Activated naive CD4-positive, alpha-beta T cell treated with anti-CD3 and anti-CD28 coated beads, Interleukin-2, amount 10 ng/mL, durations not matched to agents 7 days and 5 days (primary cell): ENCODE measurements around the gene NEMP1.

Source experiments
- CTCF ChIA-PET: fragments of 350-600 bp; sonication (Branson Sonifier 250); formaldehyde crosslinking; loops from one replicate; lab custom pipeline; 2021; ENCODE audit warnings: antibody characterized with exemption; lab: Charles Lee
- DNase-seq: peaks from one replicate; pipeline ENCODE4 v3.0.0-alpha.2; 2020
- H3K27ac Mint-ChIP-seq: one replicate; pipeline ENCODE4 v1.8.0; 2021; ENCODE audit warnings: mild to moderate bottlenecking, moderate library complexity, mixed read lengths
- H3K27me3 Mint-ChIP-seq: one replicate; pipeline ENCODE4 v1.8.0; 2021; ENCODE audit warnings: mild to moderate bottlenecking, mixed read lengths
- H3K36me3 Mint-ChIP-seq: one replicate; pipeline ENCODE4 v1.8.0; 2021; ENCODE audit warnings: mixed read lengths
- H3K4me1 Mint-ChIP-seq: one replicate; pipeline ENCODE4 v1.8.0; 2021; ENCODE audit warnings: mixed read lengths
- H3K4me3 Mint-ChIP-seq: one replicate; pipeline ENCODE4 v1.8.0; 2021; ENCODE audit warnings: mild to moderate bottlenecking, moderate library complexity, mixed read lengths
- H3K9me3 Mint-ChIP-seq: one replicate; pipeline ENCODE4 v1.8.0; 2021; ENCODE audit warnings: mixed read lengths

NEMP1 gene

DNA sequence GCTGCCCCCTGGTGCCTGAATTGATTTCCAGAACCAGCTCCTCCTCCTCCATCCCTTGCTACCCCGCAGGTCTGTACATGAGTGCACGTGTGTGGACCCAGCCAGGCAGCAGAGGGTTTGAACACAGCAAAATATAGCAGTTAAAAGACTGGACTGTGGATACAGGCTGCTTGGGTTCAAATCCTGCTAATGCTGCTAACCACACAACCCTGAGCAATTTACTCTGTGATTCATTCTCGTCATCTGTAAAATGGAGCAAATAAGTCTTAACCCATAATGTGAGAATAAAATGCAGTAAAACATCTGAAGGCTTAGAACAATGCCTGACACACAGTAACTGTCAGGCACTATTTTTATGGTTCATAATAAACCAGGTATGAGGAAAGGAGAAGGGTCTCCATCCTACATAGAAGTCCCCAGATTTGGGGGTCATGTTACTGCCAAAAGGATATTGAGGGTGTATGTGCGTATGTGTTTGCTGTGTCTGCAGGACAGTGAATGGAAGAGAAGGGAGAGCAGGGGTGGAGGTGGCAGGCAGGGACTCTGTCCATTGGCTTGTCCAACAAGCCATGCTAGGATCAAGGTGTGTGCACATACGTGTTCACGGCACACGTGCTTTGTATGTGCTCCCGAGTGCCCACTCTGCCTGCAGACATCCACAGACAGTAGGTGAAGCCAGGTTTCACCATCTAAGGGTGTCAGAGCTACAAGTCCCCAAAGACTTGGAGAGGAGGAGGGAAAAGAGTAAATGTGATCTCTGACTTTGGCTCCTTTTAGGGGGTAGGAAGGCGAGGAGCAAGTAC lies 34.1 kb upstream of the NEMP1 start:
- peak overlapping the region; percentile 82 for H3K4me3 Mint-ChIP-seq
- peak overlapping the region; percentile 94 for H3K27ac Mint-ChIP-seq
- no peaks in the 10 kb centered on the region for H3K9me3 Mint-ChIP-seq
- DNase-seq, result no peak
- CTCF ChIA-PET, result interaction anchor here (0.6 to 5.7 kb wide), 38 partner anchors 9 to 587 kb away, joined by 3 to 116 read pairs (median 5); partner anchors contain the start of genes HSD17B6, LRP1, NAB2 and NEMP1
- peaks cover 15% of the 10 kb centered on the region for H3K27me3 Mint-ChIP-seq
- H3K4me1 Mint-ChIP-seq, result peaks cover 39% of the 10 kb centered on the region
- H3K36me3 Mint-ChIP-seq, result peaks cover 16% of the 10 kb centered on the region

DNA sequence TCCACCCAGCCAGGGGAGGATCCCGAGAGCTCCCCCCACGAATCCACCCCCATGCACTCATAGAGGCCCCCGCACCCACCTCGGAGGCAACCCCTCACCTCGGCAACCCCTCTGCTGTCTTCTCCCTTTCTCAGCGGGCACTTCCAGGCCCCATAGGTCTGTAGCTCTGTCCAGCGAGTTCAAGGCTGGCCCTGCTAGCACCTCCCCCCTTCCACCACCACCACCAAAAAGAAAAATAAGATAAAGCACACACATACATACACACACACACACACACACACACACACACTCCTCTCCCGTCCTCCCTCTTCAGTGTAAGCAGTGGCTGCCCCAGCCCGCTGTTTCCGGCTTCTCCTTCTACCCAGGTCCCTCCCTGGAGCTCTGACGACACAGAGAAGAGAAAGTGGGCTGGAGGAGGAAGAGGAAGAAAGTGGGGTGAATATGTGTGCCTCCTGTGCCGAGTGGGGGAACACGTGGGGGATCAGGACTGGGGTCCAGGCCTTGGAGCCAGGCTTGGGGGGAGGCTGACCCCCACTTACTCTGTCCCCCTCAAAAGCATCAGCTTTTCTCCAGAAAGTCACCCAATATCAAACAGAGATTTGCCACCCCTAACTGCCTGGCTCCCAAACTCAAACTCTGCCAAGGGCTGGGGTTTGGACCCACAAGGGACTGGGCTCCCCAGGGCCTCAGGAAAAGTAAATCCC lies 32.6 kb upstream of the NEMP1 start, which contains the start of gene STAT6:
Gene STAT6, minus strand, starts transcription at position 332 of the 704 bp plus-strand sequence. CDS start 3,084 bp downstream, outside the sequence.
- Mint-ChIP-seq H3K9me3 (no peaks in the 10 kb centered on the region), H3K36me3 (peaks cover 29% of the 10 kb centered on the region), H3K27ac (peak within 1 kb of the TSS; percentile 94), H3K27me3 (peaks cover 5% of the 10 kb centered on the region), H3K4me1 (peaks cover 50% of the 10 kb centered on the region), H3K4me3 (peak within 1 kb of the TSS; percentile 82)
- CTCF ChIA-PET, result interaction anchor here (0.5 to 5.7 kb wide), 35 partner anchors 8 to 770 kb away, joined by 3 to 116 read pairs (median 6); partner anchors contain the start of genes LRP1, NAB2, NEMP1 and TAC3
- DNase-seq, result peak; percentile 94

DNA sequence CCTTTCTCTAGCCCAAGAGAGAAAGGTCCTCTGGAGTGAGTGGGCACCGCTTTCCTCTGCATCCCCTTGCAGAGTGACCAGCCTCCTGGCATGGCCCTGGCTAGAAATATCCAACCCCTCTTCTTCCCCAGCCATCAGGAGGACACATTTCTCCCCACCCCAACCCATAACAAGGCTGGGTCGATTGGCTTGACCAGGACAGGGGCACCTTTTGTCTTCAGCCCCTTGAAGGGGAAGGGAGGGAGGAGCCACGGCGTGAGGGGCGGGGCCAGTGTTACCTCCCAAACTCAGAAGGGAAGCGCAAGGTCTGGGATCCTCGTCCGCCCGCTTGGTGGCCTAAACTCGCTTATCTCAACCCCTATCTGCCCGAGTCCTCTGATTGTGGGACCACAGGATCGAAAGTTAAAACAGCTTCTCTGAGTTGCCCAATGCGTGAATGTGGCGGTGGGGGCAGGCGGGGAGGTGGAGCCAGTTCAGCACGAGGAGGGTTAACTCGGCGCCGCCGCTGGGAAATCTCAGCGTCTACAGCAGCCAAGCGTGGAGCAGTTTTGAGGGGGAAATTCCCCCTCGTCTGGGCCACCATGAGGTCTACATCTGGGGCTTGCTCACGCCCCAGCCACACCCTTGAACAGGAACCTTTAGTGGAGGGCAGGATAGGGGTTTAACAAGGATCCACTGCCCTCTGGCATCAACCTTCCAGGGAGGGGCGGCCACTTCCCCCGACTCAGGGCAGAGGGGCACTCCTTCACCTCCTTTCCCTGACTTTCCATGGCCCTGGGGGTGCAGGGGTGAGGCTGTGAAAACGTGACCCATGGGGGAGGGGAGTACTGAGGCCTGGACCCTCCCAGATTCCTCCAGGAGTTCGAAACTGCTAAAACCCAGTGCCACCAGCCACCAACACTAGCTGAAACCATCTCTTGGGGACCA lies 31.8 kb upstream of the NEMP1 start:
- Mint-ChIP-seq H3K9me3 (no peaks in the 10 kb centered on the region), H3K4me1 (peaks cover 53% of the 10 kb centered on the region), H3K27ac (peak overlapping the region; percentile 94), H3K4me3 (peak overlapping the region; percentile 82), H3K36me3 (peaks cover 35% of the 10 kb centered on the region), H3K27me3 (peaks cover 4% of the 10 kb centered on the region)
- CTCF ChIA-PET, result interaction anchor here (1.1 to 5.7 kb wide), 15 partner anchors 12 to 427 kb away, joined by 3 to 116 read pairs (median 22); partner anchors contain the start of genes NAB2, NEMP1 and ZBTB39
- peak; percentile 86 for DNase-seq

DNA sequence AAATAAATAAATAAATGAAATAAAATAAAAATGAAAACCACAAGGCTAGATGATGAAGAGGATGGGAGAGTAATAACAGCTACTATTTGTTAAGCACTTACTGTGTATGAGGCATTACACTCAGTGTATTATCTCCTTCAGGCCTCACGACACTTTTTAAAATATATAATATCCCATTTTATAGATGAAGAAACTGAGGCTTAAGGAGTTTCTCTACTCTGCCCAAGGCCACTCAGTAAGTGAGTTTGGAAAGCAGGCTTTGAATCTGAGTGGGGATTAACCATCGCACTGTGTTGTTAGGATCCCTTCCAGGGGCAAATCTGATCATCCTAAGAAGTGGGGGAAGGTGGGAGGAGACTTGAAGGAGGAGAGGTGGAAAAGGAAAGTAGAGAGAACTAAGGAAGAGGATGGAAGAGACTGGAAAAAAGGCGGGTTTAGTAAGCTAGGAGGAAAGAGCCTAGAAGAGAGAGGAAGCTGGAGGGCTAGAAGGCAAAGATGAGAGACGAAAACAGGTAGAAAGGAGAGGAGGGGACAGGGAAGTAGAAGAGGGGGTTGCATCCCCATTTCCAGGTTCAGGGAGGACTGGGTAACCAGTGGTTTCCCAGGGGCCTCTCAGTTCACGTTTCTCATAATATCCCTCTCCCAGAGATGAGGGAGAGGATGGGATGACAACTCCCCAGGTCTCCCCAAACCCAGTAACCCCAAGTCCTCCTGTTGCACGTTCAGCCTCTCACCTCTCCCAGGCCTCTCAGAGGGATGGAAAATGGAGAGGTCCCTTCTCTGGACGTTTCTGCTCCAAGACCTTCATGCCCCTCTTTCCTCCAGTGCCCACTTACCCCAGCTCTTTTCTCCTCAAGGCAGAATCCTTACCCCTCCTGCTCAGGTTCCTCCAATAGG lies 30.9 kb upstream of the NEMP1 start:
- peak overlapping the region; percentile 94 for H3K27ac Mint-ChIP-seq
- CTCF ChIA-PET, result interaction anchor here (0.7 to 5.7 kb wide), 8 partner anchors 12 to 102 kb away, joined by 3 to 100 read pairs (median 14); partner anchors contain the start of genes NAB2 and ZBTB39

DNA sequence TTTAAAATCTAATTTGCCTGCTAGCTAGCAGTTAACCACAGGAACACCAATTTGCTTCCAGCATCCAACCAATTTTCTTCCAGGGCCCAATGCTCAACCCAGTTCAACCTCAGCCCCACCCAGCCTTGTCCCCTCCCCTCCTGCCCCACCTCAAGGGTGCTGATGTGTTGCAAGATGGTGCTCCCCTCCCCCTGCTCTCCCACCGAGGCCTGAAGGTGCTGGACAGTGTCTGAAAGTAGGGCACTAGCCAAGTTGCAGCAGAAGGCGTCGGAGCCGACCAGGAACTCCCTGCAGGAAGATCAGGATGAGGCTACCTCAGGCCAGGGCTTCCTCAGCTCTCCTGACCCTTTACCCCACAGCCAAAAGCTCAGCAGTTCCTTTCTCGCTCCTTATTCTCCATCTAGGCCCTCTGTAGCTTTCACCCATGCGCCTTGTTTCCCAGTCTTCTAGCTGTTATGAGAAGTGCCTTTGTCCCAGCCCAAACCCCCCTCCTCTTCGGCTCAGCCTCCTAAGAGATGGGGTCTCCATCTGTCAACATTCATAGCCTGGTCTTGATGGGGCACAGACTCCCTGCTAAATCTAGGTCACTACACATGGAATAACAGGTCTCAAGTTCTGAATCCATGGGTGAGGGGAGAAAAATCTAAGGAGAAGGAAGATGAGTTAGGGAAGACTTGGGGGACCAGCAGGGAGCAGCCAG lies 29.0 kb upstream of the NEMP1 start:
- Mint-ChIP-seq H3K4me1 (peaks cover 59% of the 10 kb centered on the region), H3K27ac (peak overlapping the region; percentile 66), H3K9me3 (no peaks in the 10 kb centered on the region), H3K4me3 (peak overlapping the region; percentile 14), H3K36me3 (peaks cover 41% of the 10 kb centered on the region), H3K27me3 (peaks cover 4% of the 10 kb centered on the region)
- CTCF ChIA-PET, result interaction anchor here (0.8 to 2.5 kb wide), 4 partner anchors 37 to 42 kb away, joined by 3 to 8 read pairs (median 4); no protein-coding TSS in a partner anchor
- DNase-seq, result no peak

More for the DNA sequence above, 30.9 kb upstream of the NEMP1 start:
- Mint-ChIP-seq H3K9me3 (no peaks in the 10 kb centered on the region), H3K36me3 (peaks cover 41% of the 10 kb centered on the region), H3K27me3 (peaks cover 4% of the 10 kb centered on the region), H3K4me3 (peak overlapping the region; percentile 82), H3K4me1 (peaks cover 58% of the 10 kb centered on the region)
- no peak for DNase-seq

DNA sequence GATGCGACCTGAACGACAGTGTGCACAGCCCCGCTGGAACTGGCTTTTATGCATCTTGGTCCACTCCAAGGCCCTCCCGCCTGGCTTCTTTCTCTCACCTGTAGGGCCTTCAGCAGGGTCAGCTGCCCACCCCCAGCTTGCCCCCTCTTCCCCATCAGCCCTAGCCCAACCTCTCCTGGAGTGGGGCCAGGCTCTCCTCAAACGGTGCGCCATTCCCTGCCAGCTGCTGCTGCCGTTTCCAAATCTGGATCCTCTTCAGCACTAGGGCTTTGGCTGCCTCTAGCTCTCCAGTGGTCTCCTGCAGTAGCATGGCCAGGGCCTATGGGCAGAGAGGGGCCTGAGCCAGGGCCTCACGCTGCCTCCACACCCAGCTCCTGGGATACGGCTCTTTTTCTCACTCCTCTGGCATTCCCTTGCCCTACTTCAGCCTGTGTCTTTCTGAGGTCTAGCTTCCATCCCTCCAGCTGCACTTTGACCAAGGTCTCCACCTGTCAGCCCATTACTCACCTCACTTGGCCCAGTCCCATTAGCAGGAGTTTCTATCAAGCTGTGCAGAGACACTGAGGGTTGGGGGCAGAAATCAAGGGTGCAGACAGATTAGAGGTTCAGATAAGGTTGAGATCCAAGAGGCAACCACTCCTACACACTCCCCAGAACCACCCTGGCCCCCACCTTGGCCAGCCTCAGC lies 27.6 kb upstream of the NEMP1 start:
- H3K36me3 Mint-ChIP-seq, result peaks cover 48% of the 10 kb centered on the region
- H3K27me3 Mint-ChIP-seq, result no peaks in the 10 kb centered on the region

DNA sequence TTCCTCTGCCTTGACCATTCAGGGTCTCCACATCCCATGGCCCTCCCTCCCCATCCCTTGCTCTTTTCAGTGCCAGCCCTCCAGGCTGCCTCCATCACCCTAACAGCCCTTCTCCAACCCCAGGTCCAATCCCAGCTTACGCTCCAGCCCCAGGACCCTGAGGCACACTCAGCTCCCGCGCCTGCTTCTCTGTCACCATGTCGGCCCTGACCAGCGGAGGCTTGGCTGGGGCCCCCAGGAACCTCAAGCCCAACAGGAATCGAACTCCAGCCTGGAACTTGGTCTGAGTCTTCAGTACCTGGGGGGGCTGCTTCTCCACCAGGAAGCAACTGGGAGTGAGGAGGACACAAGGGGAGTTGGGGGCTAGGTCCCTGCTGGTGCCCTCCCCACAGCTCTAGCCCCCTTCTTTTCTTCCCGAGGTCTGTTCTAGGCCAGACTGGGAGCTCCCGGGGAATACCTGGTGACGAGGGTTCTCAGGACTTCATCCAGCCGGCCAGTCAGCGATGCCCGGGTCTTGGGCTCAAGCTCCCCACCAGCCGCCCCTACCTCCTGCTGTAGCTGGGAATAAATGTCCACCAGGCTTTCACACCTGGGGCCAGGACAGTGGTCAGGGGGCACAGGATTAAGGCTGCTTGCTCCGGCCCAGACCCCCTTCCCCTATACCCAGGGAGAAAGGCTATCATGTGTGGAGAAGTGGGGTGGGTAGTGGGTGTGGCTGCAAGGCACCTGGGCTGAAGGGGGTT lies 26.6 kb upstream of the NEMP1 start:
- H3K4me3 Mint-ChIP-seq, result no peak overlapping the region
- peaks cover 70% of the 10 kb centered on the region for H3K4me1 Mint-ChIP-seq
- DNase-seq, result no peak
- peaks cover 49% of the 10 kb centered on the region for H3K36me3 Mint-ChIP-seq
- H3K27ac Mint-ChIP-seq, result no peak overlapping the region
- H3K27me3 Mint-ChIP-seq, result no peaks in the 10 kb centered on the region
- no peaks in the 10 kb centered on the region for H3K9me3 Mint-ChIP-seq
- CTCF ChIA-PET, result interaction anchor here (1.1 to 2.4 kb wide), 4 partner anchors 11 to 104 kb away, joined by 3 to 6 read pairs (median 4); no protein-coding TSS in a partner anchor

More for the DNA sequence above, 27.6 kb upstream of the NEMP1 start:
- peaks cover 63% of the 10 kb centered on the region for H3K4me1 Mint-ChIP-seq
- peak overlapping the region; percentile 7 for H3K27ac Mint-ChIP-seq
- CTCF ChIA-PET, result interaction anchor here (0.9 to 1.3 kb wide), 3 partner anchors 12 to 105 kb away, joined by 3 read pairs; no protein-coding TSS in a partner anchor
- no peaks in the 10 kb centered on the region for H3K9me3 Mint-ChIP-seq
- H3K4me3 Mint-ChIP-seq, result no peak overlapping the region
- no peak for DNase-seq

DNA sequence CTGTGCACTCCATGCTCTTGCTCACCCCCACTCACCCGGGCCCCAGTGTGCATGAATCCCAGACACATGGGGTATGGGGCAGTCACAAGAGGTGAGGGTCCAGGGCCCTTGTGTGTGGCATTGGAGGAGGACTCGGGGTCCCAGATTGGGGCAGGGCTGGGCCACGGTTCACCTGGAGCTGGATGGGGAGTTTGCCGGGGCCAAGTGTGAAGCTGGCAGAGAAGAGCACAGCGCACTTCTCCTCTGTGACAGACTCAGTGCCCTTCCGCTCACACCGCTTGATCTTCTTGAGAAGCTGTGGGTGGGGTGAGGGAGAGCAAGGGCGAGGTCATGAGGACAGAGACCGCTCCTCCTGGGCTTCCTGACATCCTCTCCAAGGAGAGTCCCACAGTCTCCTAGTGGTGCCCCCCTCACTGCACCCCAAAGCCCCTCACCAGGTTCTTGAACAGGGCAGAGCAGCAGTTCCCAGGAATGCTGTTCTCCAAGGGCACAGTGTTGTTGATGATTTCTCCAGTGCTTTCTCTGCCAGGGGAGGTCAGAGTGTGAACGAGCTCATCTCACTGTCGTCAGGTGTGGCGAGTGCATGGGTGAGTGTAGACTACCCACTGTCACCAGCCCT lies 25.8 kb upstream of the NEMP1 start:
- H3K36me3 Mint-ChIP-seq, result peaks cover 54% of the 10 kb centered on the region
- no peaks in the 10 kb centered on the region for H3K9me3 Mint-ChIP-seq
- no peak overlapping the region for H3K4me3 Mint-ChIP-seq
- CTCF ChIA-PET, result interaction anchor here (1.2 to 2.4 kb wide), 3 partner anchors 8 to 71 kb away, joined by 4 to 6 read pairs (median 5); no protein-coding TSS in a partner anchor
- H3K4me1 Mint-ChIP-seq, result peaks cover 68% of the 10 kb centered on the region
- no peaks in the 10 kb centered on the region for H3K27me3 Mint-ChIP-seq
- no peak overlapping the region for H3K27ac Mint-ChIP-seq
- DNase-seq, result no peak

DNA sequence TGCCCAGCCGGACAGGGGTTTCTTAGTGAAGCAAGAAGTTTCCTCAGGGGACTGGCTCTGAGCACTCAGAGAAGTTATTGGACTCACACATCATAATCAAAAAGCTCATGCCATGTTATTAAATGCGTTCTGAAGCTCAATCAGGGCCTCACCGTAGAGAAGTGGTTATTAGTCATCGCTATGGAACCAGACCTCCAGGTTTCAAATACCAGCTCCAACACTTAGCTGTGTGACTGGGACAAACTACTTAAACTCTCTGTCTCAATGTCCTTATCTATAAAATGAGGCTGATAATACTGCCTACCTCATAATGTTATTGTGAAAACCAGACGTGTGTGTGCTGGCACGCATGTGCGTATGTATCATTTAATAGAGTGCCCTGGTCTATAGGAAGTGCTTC lies 25.3 kb upstream of the NEMP1 start:
- no peak overlapping the region for H3K4me3 Mint-ChIP-seq

DNA sequence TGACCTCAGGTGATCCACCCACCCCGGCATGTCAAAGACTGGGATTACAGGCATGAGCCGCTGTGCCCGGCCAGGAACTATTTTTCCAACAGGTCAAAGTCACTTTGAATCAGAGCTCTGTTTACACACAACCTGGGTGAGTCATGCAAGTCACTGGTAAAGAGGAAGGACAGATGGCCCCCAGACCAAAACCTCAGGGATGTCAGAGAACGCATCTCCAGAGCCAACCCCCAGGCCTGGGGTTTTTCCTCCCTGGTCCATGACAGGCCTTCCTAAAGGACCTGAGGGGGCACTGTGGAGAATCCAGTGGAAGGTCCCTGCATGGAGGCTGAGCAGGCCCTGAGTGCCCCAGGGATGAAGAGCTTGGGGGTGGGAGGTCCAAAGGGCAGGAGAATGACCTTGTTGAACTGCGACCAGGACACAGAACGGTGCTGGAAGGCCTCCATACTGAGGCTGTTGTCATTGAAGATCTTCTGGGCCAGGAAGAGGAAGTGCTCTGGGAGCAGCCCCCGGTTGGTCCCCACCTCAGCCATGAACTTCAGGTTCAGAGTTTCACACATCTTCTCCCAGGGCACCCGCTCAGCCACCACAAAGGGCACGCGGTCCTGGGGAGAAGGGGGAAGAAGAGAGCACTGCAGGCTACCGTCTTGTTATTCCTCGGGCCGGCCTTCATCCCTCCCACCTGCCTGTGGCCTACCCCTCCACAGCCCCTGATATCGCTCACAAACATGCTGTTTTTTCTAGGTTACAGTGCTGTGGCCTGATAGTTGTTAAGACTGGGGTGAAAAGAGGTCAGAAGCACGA lies 23.5 kb upstream of the NEMP1 start:
- peaks cover 58% of the 10 kb centered on the region for H3K36me3 Mint-ChIP-seq
- DNase-seq, result no peak
- H3K4me3 Mint-ChIP-seq, result no peak overlapping the region
- no peaks in the 10 kb centered on the region for H3K9me3 Mint-ChIP-seq
- H3K27me3 Mint-ChIP-seq, result no peaks in the 10 kb centered on the region
- CTCF ChIA-PET, result interaction anchor here (0.9 to 2.4 kb wide), 3 partner anchors 10 to 31 kb away, joined by 3 to 6 read pairs (median 5); partner anchors contain the start of gene STAT6
- H3K4me1 Mint-ChIP-seq, result peaks cover 56% of the 10 kb centered on the region
- peak overlapping the region; percentile 58 for H3K27ac Mint-ChIP-seq

More for the DNA sequence above, 25.3 kb upstream of the NEMP1 start:
- CTCF ChIA-PET, result interaction anchor here (1.5 to 2.4 kb wide), 2 partner anchors 8 to 12 kb away, joined by 5 to 6 read pairs; no protein-coding TSS in a partner anchor
- peaks cover 57% of the 10 kb centered on the region for H3K36me3 Mint-ChIP-seq
- H3K9me3 Mint-ChIP-seq, result no peaks in the 10 kb centered on the region
- no peak overlapping the region for H3K27ac Mint-ChIP-seq
- DNase-seq, result no peak
- H3K4me1 Mint-ChIP-seq, result peaks cover 71% of the 10 kb centered on the region
- no peaks in the 10 kb centered on the region for H3K27me3 Mint-ChIP-seq
